H1 (cell line): ENCODE data around the gene MCF2L. TPM values are rescaled to one million over a fixed set of nuclear protein-coding genes. Genes with fewer than 3 reads are reported as not detected.

Experiments
- CTCF ChIA-PET: fragments of 300-600 bp; sonication (Branson Sonifier 250); formaldehyde crosslinking; loops from one replicate; lab custom pipeline; 2021; ENCODE audit not compliant: partially characterized antibody; lab: Charles Lee
- POLR2A ChIA-PET: fragments of 300-600 bp; sonication (Branson Sonifier 250); formaldehyde crosslinking; loops from one replicate; lab custom pipeline; 2021; ENCODE audit warnings: inconsistent platforms; ENCODE audit not compliant: partially characterized antibody; lab: Charles Lee
- DNase-seq, 2 experiments: peaks; one replicate each; pipeline versions ENCODE4 v3.0.0 to v3.0.0-alpha.2; 2010 to 2022; ENCODE audit warnings: low spot score in 2 of 2, low read depth in 1 of 2, mixed read lengths in 1 of 2
- FAIRE-seq: peaks from 2 replicates; lab custom pipeline; 2011; peaks lifted over from hg19 to GRCh38; lab: Jason Lieb, UNC
- H2AFZ ChIP-seq: 2 replicates; pipeline ENCODE4 v1.8.1; 2012; ENCODE audit warnings: low read length, inconsistent platforms
- H2AK5ac ChIP-seq: 2 replicates; pipeline ENCODE4 v1.6.1; 2013; ENCODE audit warnings: low read depth, low read length
- H2BK120ac ChIP-seq: replicated peaks from 2 replicates; pipeline ENCODE3; 2013; ENCODE audit warnings: low read depth, low read length, inconsistent platforms
- H2BK12ac ChIP-seq: 2 replicates; pipeline ENCODE4 v1.6.1; 2013; ENCODE audit warnings: low read depth, low read length
- H2BK15ac ChIP-seq: 2 replicates; pipeline ENCODE4 v1.6.1; 2013; ENCODE audit warnings: low read length
- H2BK20ac ChIP-seq: 2 replicates; pipeline ENCODE4 v1.6.1; 2013; ENCODE audit warnings: low read length
- H2BK5ac ChIP-seq: 2 replicates; pipeline ENCODE4 v1.6.1; 2013; ENCODE audit warnings: low read depth, low read length
- H3K14ac ChIP-seq: 2 replicates; pipeline ENCODE4 v1.6.1; 2013; ENCODE audit warnings: inconsistent platforms; ENCODE audit not compliant: insufficient read length
- H3K18ac ChIP-seq: 2 replicates; pipeline ENCODE4 v1.6.1; 2013; ENCODE audit warnings: low read length; ENCODE audit errors: extremely low read depth
- H3K23ac ChIP-seq: 2 replicates; pipeline ENCODE4 v1.6.1; 2013; ENCODE audit warnings: inconsistent platforms; ENCODE audit not compliant: insufficient read length
- H3K23me2 ChIP-seq: 2 replicates; pipeline ENCODE4 v1.6.1; 2013; ENCODE audit warnings: low read depth, low read length
- H3K27ac ChIP-seq: 2 replicates; pipeline ENCODE4 v1.6.1; 2011; ENCODE audit warnings: low read depth, low read length, inconsistent platforms
- H3K27me3 ChIP-seq, 4 experiments: replicated peaks in 1 of 4; 1 replicate in 1 of 4; 2 replicates in 3 of 4; pipeline versions ENCODE4 v1.6.1 to v1.8.1; 2011 to 2013; ENCODE audit warnings: low read length in 3 of 4, mild to moderate bottlenecking in 3 of 4, inconsistent platforms in 2 of 4, mixed read lengths in 2 of 4, moderate library complexity in 1 of 4; ENCODE audit not compliant: control insufficient read depth in 3 of 4, insufficient read depth in 3 of 4; ENCODE audit errors: extremely low read depth in 1 of 4
- H3K36me3 ChIP-seq, 4 experiments: 2 replicates each; pipeline versions ENCODE4 v1.6.1 to v1.8.1; 2011 to 2013; ENCODE audit warnings: mild to moderate bottlenecking in 4 of 4, low read length in 3 of 4, moderate library complexity in 2 of 4, control low read depth in 1 of 4, inconsistent platforms in 1 of 4; ENCODE audit not compliant: insufficient read depth in 4 of 4, control insufficient read depth in 2 of 4
- H3K4ac ChIP-seq: replicated peaks from 2 replicates; pipeline ENCODE3; 2013; ENCODE audit warnings: low read length, low read depth, mixed read lengths, inconsistent platforms; ENCODE audit not compliant: insufficient read length
- H3K4me1 ChIP-seq, 4 experiments: replicated peaks in 1 of 4; 1 replicate in 1 of 4; 2 replicates in 3 of 4; pipeline versions ENCODE4 v1.6.1 to v1.8.1; 2011 to 2013; ENCODE audit warnings: low read length in 3 of 4, inconsistent platforms in 2 of 4, mixed read lengths in 1 of 4; ENCODE audit not compliant: insufficient read depth in 4 of 4, control insufficient read depth in 3 of 4
- H3K4me2 ChIP-seq, 2 experiments: 2 replicates each; pipeline versions ENCODE4 v1.6.1 to v1.8.1; 2011 to 2013; ENCODE audit warnings: low read depth in 2 of 2, low read length in 2 of 2, control low read depth in 1 of 2, inconsistent platforms in 1 of 2, mild to moderate bottlenecking in 1 of 2; ENCODE audit not compliant: insufficient read depth in 1 of 2
- H3K4me3 ChIP-seq, 4 experiments: fragments of 200-600, 300-600 bp in 1 of 4; sonication (generic), shearing (Covaris generic), sonication (Bioruptor Twin) in 1 of 4; 2 replicates each; pipeline versions ENCODE4 v1.5.1 to v1.8.1; 2011 to 2016; ENCODE audit warnings: low read length in 4 of 4, low read depth in 3 of 4, control low read depth in 2 of 4, inconsistent platforms in 2 of 4, mild to moderate bottlenecking in 2 of 4, mixed read lengths in 1 of 4, moderate library complexity in 1 of 4; ENCODE audit not compliant: insufficient read depth in 2 of 4; ENCODE audit errors: extremely low read depth in 1 of 4
- H3K56ac ChIP-seq: replicated peaks from 2 replicates; pipeline ENCODE3; 2013; ENCODE audit warnings: low read depth, mild to moderate bottlenecking, mixed read lengths, low read length, inconsistent platforms; ENCODE audit not compliant: insufficient read length
- H3K79me1 ChIP-seq: 2 replicates; pipeline ENCODE4 v1.6.1; 2013; ENCODE audit warnings: low read depth, low read length, control low read depth
- H3K79me2 ChIP-seq, 2 experiments: 2 replicates each; pipeline versions ENCODE4 v1.6.1 to v1.8.1; 2012 to 2013; ENCODE audit warnings: low read length in 2 of 2, mild to moderate bottlenecking in 2 of 2, inconsistent platforms in 1 of 2; ENCODE audit not compliant: insufficient read depth in 2 of 2, control insufficient read depth in 1 of 2
- H3K9ac ChIP-seq, 4 experiments: replicated peaks in 1 of 4; 1 replicate in 1 of 4; 2 replicates in 3 of 4; pipeline versions ENCODE4 v1.6.1 to v1.8.1; 2011 to 2013; ENCODE audit warnings: low read depth in 3 of 4, low read length in 3 of 4, control low read depth in 2 of 4, mild to moderate bottlenecking in 2 of 4, moderate library complexity in 2 of 4, inconsistent platforms in 1 of 4; ENCODE audit errors: extremely low read depth in 1 of 4
- H3K9me3 ChIP-seq, 2 experiments: 2 replicates each; pipeline versions ENCODE4 v1.6.1 to v1.8.1; 2012 to 2013; ENCODE audit warnings: mild to moderate bottlenecking in 2 of 2, moderate library complexity in 2 of 2, control low read depth in 1 of 2, inconsistent platforms in 1 of 2, low read depth in 1 of 2, low read length in 1 of 2, mixed read lengths in 1 of 2; ENCODE audit not compliant: insufficient read depth in 2 of 2
- H4K20me1 ChIP-seq, 2 experiments: replicated peaks in 1 of 2; 2 replicates each; pipeline versions ENCODE3 to v1.8.1; 2011 to 2013; ENCODE audit warnings: inconsistent platforms in 2 of 2, low read length in 2 of 2, mild to moderate bottlenecking in 1 of 2; ENCODE audit not compliant: insufficient read depth in 2 of 2, control insufficient read depth in 1 of 2
- H4K5ac ChIP-seq: 2 replicates; pipeline ENCODE4 v1.6.1; 2013; ENCODE audit warnings: low read length, low read depth, mixed read lengths, inconsistent platforms; ENCODE audit not compliant: insufficient read length
- H4K8ac ChIP-seq: 2 replicates; pipeline ENCODE4 v1.8.0; 2013; ENCODE audit warnings: mild to moderate bottlenecking, moderate library complexity, low read length, inconsistent platforms; ENCODE audit not compliant: insufficient read depth; ENCODE audit errors: extremely low read depth
- H4K91ac ChIP-seq: replicated peaks from 2 replicates; pipeline ENCODE3; 2013; ENCODE audit warnings: low read length, mixed read lengths, inconsistent platforms; ENCODE audit not compliant: insufficient read length
- CHD2 ChIP-seq: IDR thresholded peaks from 2 replicates; pipeline ENCODE4 v1.6.1; 2012; ENCODE audit warnings: low read length, improper control_type of control experiment
- CREB1 ChIP-seq: IDR thresholded peaks from 2 replicates; pipeline ENCODE4 v1.6.1; 2012; ENCODE audit warnings: inconsistent platforms
- EGR1 ChIP-seq: IDR thresholded peaks from 2 replicates; pipeline ENCODE4 v1.6.1; 2011; ENCODE audit warnings: low read depth, low read length, borderline replicate concordance
- NANOG ChIP-seq: IDR thresholded peaks from 2 replicates; pipeline ENCODE4 v1.6.1; 2011; ENCODE audit warnings: low read length, low read depth, mild to moderate bottlenecking, inconsistent platforms; ENCODE audit not compliant: insufficient read depth, poor library complexity, severe bottlenecking
- RAD21 ChIP-seq, 2 experiments: IDR thresholded peaks in 1 of 2; conservative IDR thresholded peaks in 1 of 2; 2 replicates each; pipeline ENCODE4 v1.6.1; 2011; ENCODE audit warnings: low read depth in 2 of 2, low read length in 2 of 2, improper control_type of control experiment in 1 of 2, inconsistent platforms in 1 of 2, mild to moderate bottlenecking in 1 of 2, moderate library complexity in 1 of 2
- WGBS, 2 experiments: shearing (Covaris generic) in 1 of 2; methylation state at CpG; one replicate each; pipeline versions ENCODE4 v1.1.6 to v1.1.7; 2013 to 2015; ENCODE audit warnings: low lambda C conversion rate in 2 of 2, mixed read lengths in 2 of 2, inconsistent platforms in 1 of 2, low coverage in 1 of 2, missing lambda C conversion rate in 1 of 2; ENCODE audit not compliant: insufficient replicate concordance in 2 of 2, insufficient coverage in 1 of 2, insufficient read length in 1 of 2; ENCODE audit errors: extremely low coverage in 1 of 2, missing lambda C conversion rate in 1 of 2; 5-methylcytosine and 5-hydroxymethylcytosine counted together
- polyA plus RNA-seq, 7 experiments: library from polyadenylated mRNA; depleted of rRNA in 3 of 7; stranded (reverse) in 5 of 7; unstranded in 2 of 7; fragments of >200 nt in 5 of 7; fragments of 200-250 nt in 2 of 7; gene quantifications; 1 replicate in 5 of 7; 2 replicates in 1 of 7; 4 replicates in 1 of 7; pipeline versions ENCODE4 v1.2.1 to v1.2.3, GENCODE V29; 2011 to 2013; ENCODE audit warnings: missing spikeins in 2 of 7, mixed read lengths in 2 of 7
- total RNA-seq: library from RNA; stranded (reverse); fragmentation: NEBNext Ultra II Directional; extraction: Animal tissue kit (Norgen Biotek cat#: 25700); gene quantifications from 2 replicates; pipeline ENCODE4 v1.2.1, GENCODE V29; 2021
- TF ChIP-seq, protein P1 (sequence below), 3 experiments: IDR thresholded peaks; 1 replicate in 2 of 3; 2 replicates in 1 of 3; pipeline versions ENCODE4 v1.5.1 to v1.6.1; 2011; ENCODE audit warnings: low read length in 3 of 3, mild to moderate bottlenecking in 3 of 3, inconsistent platforms in 2 of 3, low read depth in 1 of 3, moderate library complexity in 1 of 3; ENCODE audit not compliant: insufficient read depth in 1 of 3; ENCODE audit errors: control extremely low read depth in 1 of 3
- TF ChIP-seq, protein P2 (sequence below): IDR thresholded peaks from 2 replicates; pipeline ENCODE4 v1.6.1; 2012; ENCODE audit warnings: low read length, inconsistent platforms

The MCF2L gene
- total and polyA plus RNA-seq, 2 of the 8 experiments (the other 6 are each of a cell fraction or from before 2014, with no cell fraction given), result 10.1 to 24.4 TPM

DNA sequence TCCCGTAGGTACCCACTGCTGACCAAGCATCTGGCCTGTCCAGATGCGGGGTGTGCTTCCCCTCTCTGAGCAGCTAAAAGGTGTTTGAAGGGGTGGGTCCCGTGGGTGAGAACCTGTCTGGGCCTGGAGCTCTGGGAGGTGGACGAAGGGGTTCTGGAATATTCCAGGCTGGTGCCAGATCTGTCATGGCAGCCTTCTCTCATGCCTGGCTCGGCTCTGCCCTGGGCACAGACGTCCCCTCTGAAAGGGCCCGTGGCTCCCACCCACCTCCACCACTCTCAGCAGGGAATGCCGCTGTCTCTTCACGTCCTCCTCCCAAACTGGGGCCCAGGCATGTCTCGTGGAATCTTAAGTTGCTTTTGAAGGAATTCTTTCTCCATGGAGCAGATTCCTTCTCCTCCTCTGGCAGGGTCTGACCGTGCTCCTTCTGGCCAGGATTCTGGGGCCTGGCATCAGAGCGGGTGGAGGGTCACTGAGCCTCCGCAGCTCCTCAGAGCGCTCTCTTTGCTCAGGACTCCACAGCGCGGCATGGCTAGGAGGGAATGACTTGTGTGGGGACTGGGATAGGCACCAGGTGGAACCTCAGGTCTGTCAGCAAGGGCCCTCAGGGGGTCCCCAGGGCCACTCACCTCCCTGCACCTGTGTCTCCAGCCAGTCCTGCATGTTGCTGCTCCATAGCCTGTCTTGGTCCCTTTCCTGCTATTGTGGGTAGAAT is 5.9 kb upstream of the MCF2L start:
- H3K23me2 ChIP-seq, result peaks cover 2% of the 10 kb centered on the region; the same call in 1 of the 2 replicates
- no peak overlapping the region for H3K56ac ChIP-seq
- no peak overlapping the region for H3K18ac ChIP-seq
- no peak overlapping the region for H2AK5ac ChIP-seq
- WGBS, 2 experiments, result 86% methylated on average over 15 of the region's 16 CpGs; no CpG with 5 or more reads in 1 of the 2 experiments
- no peak overlapping the region for H3K4me3 ChIP-seq
- H3K4me1 ChIP-seq, result peaks cover 0 to 2% (median 0%) of the 10 kb centered on the region in 4 experiments; a peak in 1 of 7 replicates
- H3K4me2 ChIP-seq, result no peak overlapping the region
- H2BK15ac ChIP-seq, result no peak overlapping the region
- no peak overlapping the region for H2BK20ac ChIP-seq
- H3K79me2 ChIP-seq, result no peaks in the 10 kb centered on the region
- H3K27me3 ChIP-seq, result peaks cover 0 to 2% (median 0%) of the 10 kb centered on the region in 4 experiments; a peak in 3 of 7 replicates
- no peaks in the 10 kb centered on the region for H3K36me3 ChIP-seq
- no peak overlapping the region for H2BK120ac ChIP-seq
- H3K23ac ChIP-seq, result no peak overlapping the region
- H4K8ac ChIP-seq, result no peak overlapping the region
- no peak overlapping the region for H2AFZ ChIP-seq
- H3K79me1 ChIP-seq, result 0 out of 2 replicates have a peak, but pooled peaks cover 2% of the 10 kb centered on the region
- H4K91ac ChIP-seq, result no peak overlapping the region
- H3K27ac ChIP-seq, result no peak overlapping the region
- H3K9me3 ChIP-seq, result no peaks in the 10 kb centered on the region
- H4K20me1 ChIP-seq, result peaks cover 4 to 10% of the 10 kb centered on the region in 2 experiments
- ChIA-PET CTCF (interaction anchor here (0.8 to 1.4 kb wide), 5 partner anchors 10 to 66 kb away, joined by 3 to 8 read pairs (median 5); no protein-coding TSS in a partner anchor), POLR2A (interaction anchor here (1.0 kb wide), 1 partner anchor 12 kb away, joined by 3 read pairs; no protein-coding TSS in a partner anchor)
- H4K5ac ChIP-seq, result no peak overlapping the region
- DNase-seq (no peak), FAIRE-seq (no peak)
- no peak overlapping the region for H2BK12ac ChIP-seq
- H3K14ac ChIP-seq, result no peak overlapping the region
- no peak overlapping the region for H2BK5ac ChIP-seq
- H3K9ac ChIP-seq, result no peak overlapping the region
- no peak overlapping the region for H3K4ac ChIP-seq
- TF ChIP-seq, protein P1, sequence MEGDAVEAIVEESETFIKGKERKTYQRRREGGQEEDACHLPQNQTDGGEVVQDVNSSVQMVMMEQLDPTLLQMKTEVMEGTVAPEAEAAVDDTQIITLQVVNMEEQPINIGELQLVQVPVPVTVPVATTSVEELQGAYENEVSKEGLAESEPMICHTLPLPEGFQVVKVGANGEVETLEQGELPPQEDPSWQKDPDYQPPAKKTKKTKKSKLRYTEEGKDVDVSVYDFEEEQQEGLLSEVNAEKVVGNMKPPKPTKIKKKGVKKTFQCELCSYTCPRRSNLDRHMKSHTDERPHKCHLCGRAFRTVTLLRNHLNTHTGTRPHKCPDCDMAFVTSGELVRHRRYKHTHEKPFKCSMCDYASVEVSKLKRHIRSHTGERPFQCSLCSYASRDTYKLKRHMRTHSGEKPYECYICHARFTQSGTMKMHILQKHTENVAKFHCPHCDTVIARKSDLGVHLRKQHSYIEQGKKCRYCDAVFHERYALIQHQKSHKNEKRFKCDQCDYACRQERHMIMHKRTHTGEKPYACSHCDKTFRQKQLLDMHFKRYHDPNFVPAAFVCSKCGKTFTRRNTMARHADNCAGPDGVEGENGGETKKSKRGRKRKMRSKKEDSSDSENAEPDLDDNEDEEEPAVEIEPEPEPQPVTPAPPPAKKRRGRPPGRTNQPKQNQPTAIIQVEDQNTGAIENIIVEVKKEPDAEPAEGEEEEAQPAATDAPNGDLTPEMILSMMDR (IDR thresholded peaks at IDR 0.05; ENCODE audit: control extremely low read depth in 1 of 3, insufficient read depth in 1 of 3, low read depth in 1 of 3, low read length in 3 of 3), result no peak
- TF ChIP-seq EGR1, result no peak
- no peak for TF ChIP-seq RAD21 (IDR thresholded peaks at IDR 0.05 in 1 of 2, conservative IDR thresholded peaks at IDR 0.05 in 1 of 2; ENCODE audit: low read depth in 2 of 2, low read length in 2 of 2)
- TF ChIP-seq CREB1, result no peak
- TF ChIP-seq NANOG, result no peak
- no peak for TF ChIP-seq CHD2
- TF ChIP-seq, protein P2, sequence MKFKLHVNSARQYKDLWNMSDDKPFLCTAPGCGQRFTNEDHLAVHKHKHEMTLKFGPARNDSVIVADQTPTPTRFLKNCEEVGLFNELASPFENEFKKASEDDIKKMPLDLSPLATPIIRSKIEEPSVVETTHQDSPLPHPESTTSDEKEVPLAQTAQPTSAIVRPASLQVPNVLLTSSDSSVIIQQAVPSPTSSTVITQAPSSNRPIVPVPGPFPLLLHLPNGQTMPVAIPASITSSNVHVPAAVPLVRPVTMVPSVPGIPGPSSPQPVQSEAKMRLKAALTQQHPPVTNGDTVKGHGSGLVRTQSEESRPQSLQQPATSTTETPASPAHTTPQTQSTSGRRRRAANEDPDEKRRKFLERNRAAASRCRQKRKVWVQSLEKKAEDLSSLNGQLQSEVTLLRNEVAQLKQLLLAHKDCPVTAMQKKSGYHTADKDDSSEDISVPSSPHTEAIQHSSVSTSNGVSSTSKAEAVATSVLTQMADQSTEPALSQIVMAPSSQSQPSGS, result no peak
